Heart left ventricle (tissue), 13 donors: ENCODE data around the gene SYNGR2.

Experiments
- POLR2A ChIP-seq, 2 donors: fragments of 450-650 bp; IDR thresholded peaks; one replicate each; pipeline ENCODE4 v1.6.1; 2017; ENCODE audit warnings: antibody characterized with exemption in 2 of 2, mild to moderate bottlenecking in 2 of 2, moderate library complexity in 2 of 2
- TF ChIP-seq, protein P1 (sequence below), 12 donors: fragments of 200-600 bp; sonication (generic) in 4 of 12; IDR thresholded peaks; one replicate each; pipeline versions ENCODE4 v1.5.0 to v1.8.0; 2018 to 2022; ENCODE audit warnings: antibody characterized with exemption in 12 of 12, mild to moderate bottlenecking in 5 of 12
- donor health status: ischemic (EF 13 %, LVEDD 7.1; RV severe dilation, severe dysfunction).
- donor health status: DM: no; HTN: yes; CAD: no.
- donor health status: DM: no; HTN: no; CAD: no.
- donor health status: ischemic (EF 25% LVEDD 6.9; RV normal size, moderate dysfunction).
- donor health status: ischemic (EF 25% LVEDD 5.7; RV mildly dilated, moderate dysfunction).
- donor health status: ischemic (EF 35%, LVEDD 5.7; RV mildly dilated, moderate dysfunction).
- donor health status: nonischemic (EF 11% LVEDD 7.7; RV severe dilation, severe dysfunction).
- donor health status: DM: yes; HTN: yes; CAD: no.
- donor health status: PGD.
- donor health status: ischemic (EF 29% LVEDD 5.4; RV normal size, mild dysfunction).
- donor health status: nonischemic (EF 23%, LVEDD 6.1; RV moderate dilation, normal function).

DNA sequence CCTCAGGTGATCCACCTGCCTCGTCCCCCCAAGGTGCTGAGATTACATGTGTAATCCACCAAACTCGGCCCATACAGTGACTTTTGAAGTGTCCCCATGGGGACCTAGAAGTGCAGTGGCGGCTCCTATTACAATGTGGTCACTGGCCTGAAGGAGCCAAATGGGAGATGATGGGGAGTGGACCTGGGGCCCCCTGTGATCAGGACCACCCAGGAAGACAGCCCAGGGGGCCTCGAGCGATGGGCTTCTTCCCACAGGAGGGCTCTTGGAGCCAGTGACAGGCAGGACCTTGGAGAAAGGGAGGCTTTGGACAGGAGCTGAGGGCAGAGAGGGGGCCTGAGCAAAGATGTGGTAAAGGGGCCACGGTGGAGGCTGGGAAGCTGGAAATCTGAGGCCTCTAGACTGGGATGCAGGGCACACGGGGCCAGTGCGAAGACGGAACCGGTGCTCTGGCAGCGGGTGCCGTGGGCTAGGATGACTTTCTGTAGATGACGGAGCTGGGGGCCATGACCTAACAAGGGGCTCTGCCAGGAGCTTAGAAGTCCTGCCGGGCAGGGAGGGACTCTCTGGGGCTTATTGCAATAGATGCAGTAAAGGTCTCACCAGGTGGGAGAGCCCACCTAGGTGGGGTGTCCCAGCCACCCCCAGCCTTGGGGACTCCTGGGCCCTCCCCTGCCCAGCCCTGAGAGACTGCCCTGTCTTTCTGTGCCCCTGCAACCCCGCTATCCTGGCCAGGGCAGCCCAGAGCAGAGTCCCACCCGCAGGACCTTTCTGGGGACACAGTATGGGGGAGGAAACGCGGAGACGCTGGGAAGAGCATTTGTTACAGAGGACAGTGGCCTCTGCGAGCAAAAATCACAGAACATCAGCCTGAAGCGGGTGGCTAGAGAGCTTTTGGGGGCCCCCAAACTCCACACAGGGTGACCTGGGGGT is 24.9 kb upstream of the SYNGR2 start:
- TF ChIP-seq, protein P1, sequence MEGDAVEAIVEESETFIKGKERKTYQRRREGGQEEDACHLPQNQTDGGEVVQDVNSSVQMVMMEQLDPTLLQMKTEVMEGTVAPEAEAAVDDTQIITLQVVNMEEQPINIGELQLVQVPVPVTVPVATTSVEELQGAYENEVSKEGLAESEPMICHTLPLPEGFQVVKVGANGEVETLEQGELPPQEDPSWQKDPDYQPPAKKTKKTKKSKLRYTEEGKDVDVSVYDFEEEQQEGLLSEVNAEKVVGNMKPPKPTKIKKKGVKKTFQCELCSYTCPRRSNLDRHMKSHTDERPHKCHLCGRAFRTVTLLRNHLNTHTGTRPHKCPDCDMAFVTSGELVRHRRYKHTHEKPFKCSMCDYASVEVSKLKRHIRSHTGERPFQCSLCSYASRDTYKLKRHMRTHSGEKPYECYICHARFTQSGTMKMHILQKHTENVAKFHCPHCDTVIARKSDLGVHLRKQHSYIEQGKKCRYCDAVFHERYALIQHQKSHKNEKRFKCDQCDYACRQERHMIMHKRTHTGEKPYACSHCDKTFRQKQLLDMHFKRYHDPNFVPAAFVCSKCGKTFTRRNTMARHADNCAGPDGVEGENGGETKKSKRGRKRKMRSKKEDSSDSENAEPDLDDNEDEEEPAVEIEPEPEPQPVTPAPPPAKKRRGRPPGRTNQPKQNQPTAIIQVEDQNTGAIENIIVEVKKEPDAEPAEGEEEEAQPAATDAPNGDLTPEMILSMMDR (IDR thresholded peaks at IDR 0.05), result no peak
- no peak for TF ChIP-seq POLR2A (IDR thresholded peaks at IDR 0.05)
